Measurements from ENCODE around the gene MIEF2.

GRCh38 chr17:18261146-18261515, 669 bp downstream of the MIEF2 start:
- TF ChIP-seq CTCF (IDR thresholded peaks at IDR 0.05): peak in 1 of 6 experiments; percentile 4
- peak; percentile 2 to 65 for TF ChIP-seq POLR2A (IDR thresholded peaks at IDR 0.05)
